Renal cortical epithelial cell (primary cell): ENCODE measurements around the gene SRSF10. TPM values are rescaled to one million over a fixed set of nuclear protein-coding genes. Genes with fewer than 3 reads are reported as not detected.

ENCODE experiments used
- total RNA-seq: library from RNA; depleted of rRNA; stranded (reverse); fragments of >200 nt; gene quantifications from 2 replicates; pipeline ENCODE4 v1.2.3, GENCODE V29; 2014

Gene SRSF10
- total RNA-seq, 1 donor from 2014 or later, result 132 TPM

Other genes with a start within 250 kb of the SRSF10 start
- 20.0 and 28.1 TPM in 2 replicates for gene ELOA, start 236.9 kb downstream of the SRSF10 start, total RNA-seq
- gene PITHD1, start 201.9 kb downstream of the SRSF10 start, total RNA-seq, result 40.5 and 40.8 TPM in 2 replicates
- 111 and 150 TPM in 2 replicates for gene LYPLA2, start 189.2 kb downstream of the SRSF10 start, total RNA-seq
- gene GALE, start 179.6 kb downstream of the SRSF10 start, total RNA-seq, result 54.1 and 101 TPM in 2 replicates
- gene HMGCL, start 154.9 kb downstream of the SRSF10 start, total RNA-seq, result 60.8 and 63.7 TPM in 2 replicates
- 153 and 245 TPM in 2 replicates for gene FUCA1, start 112.0 kb downstream of the SRSF10 start, total RNA-seq
- not detected in 2 replicates for gene CNR2, start 67.0 kb downstream of the SRSF10 start, total RNA-seq
- 212 and 277 TPM in 2 replicates for gene PNRC2, start 20.5 kb downstream of the SRSF10 start, total RNA-seq
- 1.5 and 9.0 TPM in 2 replicates for gene MYOM3, start 131.8 kb upstream of the SRSF10 start, total RNA-seq
- gene IL22RA1, start 162.8 kb upstream of the SRSF10 start, total RNA-seq, result 0.05 TPM in 1 of 2 replicates, not detected in the other
- 4.0 and 6.1 TPM in 2 replicates for gene IFNLR1, start 207.0 kb upstream of the SRSF10 start, total RNA-seq